HTR-8/SVneo (cell line): ENCODE results near the gene CEP350.

ENCODE experiments used
- DNase-seq: peaks from one replicate; pipeline ENCODE4 v3.0.0; 2011; ENCODE audit warnings: low spot score, mixed read lengths; ENCODE audit not compliant: insufficient read length
- FAIRE-seq: peaks from 2 replicates; lab custom pipeline; 2011; peaks lifted over from hg19 to GRCh38; lab: Jason Lieb, UNC

CEP350 gene, protein sequence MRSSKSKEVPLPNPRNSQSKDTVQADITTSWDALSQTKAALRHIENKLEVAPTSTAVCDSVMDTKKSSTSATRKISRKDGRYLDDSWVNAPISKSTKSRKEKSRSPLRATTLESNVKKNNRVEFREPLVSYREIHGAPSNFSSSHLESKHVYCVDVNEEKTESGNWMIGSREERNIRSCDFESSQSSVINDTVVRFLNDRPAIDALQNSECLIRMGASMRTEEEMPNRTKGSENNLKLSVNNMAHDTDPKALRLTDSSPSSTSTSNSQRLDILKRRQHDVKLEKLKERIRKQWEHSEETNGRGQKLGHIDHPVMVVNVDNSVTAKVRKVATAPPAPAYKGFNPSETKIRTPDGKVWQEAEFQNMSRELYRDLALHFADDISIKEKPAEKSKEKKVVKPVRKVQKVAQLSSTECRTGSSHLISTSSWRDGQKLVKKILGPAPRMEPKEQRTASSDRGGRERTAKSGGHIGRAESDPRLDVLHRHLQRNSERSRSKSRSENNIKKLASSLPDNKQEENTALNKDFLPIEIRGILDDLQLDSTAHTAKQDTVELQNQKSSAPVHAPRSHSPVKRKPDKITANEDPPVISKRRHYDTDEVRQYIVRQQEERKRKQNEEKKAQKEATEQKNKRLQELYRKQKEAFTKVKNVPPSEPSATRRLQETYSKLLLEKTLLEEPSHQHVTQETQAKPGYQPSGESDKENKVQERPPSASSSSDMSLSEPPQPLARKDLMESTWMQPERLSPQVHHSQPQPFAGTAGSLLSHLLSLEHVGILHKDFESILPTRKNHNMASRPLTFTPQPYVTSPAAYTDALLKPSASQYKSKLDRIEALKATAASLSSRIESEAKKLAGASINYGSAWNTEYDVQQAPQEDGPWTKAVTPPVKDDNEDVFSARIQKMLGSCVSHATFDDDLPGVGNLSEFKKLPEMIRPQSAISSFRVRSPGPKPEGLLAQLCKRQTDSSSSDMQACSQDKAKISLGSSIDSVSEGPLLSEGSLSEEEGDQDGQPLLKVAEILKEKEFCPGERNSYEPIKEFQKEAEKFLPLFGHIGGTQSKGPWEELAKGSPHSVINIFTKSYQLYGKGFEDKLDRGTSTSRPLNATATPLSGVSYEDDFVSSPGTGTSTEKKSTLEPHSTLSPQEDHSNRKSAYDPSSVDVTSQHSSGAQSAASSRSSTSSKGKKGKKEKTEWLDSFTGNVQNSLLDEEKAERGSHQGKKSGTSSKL (N-terminal part only)

DNA sequence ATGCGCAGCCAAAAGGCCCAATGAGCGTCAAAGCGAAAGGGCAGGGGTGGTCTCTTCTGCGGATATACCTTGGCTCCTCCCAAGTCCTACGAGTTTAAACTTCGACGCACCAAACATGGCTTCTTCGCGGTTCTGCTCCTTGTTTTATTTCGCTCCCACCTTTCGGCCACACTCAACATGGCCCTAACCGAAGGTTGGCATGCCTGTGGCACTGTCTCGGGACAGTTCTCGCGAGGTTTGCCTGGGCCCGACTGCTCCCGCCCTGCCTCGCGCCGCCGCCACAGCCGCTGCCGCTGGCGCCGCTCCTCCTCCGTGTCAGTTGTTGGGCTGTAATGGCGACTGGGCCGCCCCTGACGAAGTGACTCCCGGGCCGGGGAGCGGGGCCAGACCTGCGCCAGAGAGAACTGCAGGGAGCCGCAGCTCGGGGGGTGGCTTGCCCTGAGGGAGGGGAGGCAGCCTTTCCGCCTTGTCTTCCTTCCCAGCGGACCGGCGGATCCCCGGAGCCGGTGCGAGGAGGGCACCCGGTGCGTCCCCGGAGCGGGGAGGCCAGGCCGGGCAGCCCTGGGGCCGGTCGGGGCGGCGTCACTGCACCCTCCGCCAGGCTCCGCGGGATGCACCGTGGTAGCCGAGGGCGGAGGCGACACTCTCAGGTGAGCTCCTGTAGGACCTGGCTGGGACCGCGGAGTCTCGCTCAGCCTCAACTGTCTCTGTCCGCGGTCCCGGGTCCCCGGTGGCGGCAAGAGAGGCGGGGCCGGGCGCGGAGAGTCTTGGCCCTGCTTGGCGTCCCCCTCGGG, at the start of gene CEP350:
CEP350 (plus strand) TSS at position 318 of the 794 bp plus-strand sequence. CDS start 31,372 bp downstream, outside the sequence.
- peak; percentile 97 for FAIRE-seq
- DNase-seq: peak; percentile 92

DNA sequence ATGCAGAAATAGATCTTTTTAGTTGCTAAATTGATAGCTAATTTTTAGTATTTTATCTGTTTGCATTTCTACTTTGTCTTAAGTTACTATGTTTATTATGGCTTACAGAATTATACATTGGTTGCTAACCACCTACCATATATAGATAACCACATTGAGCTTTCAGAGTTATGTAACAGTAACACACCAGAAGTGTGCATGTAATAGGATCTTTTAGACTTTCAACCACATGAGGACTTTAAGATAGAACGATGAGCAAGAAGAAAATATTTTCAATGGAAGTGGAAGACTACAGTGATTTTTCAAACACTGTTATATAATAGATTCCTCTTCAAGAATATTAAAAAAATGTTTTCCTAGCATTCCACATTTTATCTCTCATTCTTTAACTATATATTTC, 43.7 kb upstream of the CEP350 start:
- DNase-seq (no peak), FAIRE-seq (no peak)

DNA sequence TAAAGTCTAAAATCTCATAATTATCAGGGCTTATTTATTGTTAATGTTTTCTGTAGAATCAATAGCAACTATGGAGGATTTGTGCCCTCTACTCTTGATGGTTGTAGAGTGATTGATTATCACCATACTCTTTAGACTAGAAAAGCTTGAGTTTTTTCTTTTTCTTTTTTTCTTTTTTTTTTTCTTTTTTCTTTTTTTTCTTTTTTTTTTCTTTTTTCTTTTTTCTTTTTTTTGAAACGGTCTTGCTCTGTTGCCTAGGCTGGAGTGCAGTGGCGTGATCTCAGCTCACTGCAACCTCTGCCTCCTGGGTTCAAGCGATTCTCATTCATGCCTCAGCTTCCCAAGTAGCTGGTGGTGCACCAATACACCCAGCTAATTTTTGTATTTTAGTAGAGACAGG, 42.8 kb upstream of the CEP350 start:
- FAIRE-seq: no peak

DNA sequence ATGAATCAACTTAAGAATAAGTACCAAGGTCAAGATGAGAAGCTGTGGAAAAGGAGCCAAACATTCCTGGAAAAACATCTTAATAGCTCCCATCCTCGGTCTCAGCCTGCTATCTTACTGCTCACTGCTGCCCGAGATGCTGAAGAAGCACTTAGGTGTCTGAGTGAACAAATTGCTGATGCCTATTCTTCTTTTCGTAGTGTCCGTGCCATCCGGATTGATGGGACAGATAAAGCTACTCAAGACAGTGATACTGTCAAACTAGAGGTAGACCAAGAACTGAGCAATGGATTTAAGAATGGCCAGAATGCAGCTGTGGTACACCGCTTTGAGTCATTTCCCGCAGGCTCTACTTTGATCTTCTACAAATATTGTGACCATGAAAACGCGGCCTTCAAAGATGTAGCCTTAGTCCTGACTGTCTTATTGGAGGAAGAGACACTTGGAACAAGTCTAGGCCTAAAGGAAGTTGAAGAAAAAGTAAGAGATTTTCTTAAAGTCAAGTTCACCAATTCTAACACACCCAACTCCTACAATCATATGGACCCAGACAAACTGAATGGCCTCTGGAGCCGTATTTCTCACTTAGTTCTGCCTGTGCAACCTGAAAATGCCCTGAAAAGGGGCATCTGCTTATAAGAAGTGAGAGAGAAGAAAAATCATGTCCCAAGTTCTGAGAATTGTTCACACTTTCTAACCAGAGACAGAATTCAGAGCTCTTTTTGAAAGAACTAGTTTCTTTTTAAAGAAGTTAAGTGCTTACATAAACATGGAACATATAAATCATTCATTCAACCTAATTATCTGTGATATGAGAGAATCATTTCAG, 36.8 kb upstream of the CEP350 start:
- DNase-seq: no peak

More for the DNA sequence above, 42.8 kb upstream of the CEP350 start:
- DNase-seq: no peak

DNA sequence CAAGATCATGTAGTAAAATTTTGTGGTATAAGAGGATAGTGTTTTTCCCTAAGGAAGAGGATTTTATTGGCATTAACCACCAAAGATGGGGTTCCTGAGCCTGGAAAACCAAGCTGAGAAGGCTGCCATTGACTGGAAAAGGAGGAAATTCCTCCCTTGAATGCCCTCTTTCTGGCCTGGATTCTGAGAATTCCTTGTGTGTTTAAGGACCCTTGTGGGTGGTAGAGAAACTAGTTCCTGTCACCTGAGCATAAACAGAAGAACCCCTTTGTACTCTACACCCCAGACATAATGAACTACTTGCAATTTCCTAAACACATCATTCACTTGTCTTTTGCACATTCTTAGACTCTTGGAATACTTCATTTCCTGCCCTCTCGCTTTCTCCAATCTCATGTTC, 33.1 kb upstream of the CEP350 start:
- FAIRE-seq: no peak
- DNase-seq: no peak

More for the DNA sequence above, 36.8 kb upstream of the CEP350 start:
- FAIRE-seq: no peak

DNA sequence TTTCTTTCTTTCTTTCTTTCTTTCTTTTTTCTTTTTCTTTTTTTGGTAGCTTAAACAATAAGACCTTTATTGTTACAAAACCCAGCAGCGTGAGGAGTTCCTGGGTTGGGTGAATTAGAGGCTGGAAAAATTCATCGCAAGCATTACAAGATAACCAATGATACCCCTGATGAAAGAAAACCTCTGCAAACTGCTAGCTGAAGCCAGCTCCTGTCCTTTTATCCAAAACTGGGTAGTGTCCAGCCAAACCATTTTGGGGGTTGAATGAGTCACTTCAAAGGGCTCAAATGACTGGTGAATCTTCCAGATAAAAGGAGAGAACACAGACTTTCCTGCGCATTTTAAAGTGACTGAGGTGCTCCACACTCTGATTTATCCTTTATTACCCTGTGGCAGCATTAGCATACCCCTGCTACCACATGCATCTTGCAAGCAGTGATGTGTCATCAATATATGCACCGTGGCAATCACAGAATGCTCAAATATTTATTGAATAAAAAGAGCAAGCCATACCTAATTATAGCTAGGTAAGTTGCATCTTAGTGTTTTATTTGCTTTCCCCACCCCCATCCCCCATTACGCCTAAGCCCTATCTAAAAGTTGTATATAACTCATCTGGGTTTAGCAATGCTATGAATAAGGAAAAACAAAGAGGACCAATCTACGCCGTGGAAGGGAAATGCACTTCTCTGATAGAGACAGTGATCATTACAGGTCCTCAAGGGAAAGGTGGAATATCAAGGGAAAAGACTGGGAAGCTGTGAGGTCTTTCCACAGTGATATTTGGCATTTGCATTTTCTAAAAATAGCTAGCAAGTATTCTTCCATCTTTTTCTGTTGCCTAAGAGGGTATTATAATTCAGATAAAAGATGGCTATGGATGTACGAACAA, 32.4 kb upstream of the CEP350 start:
- DNase-seq (no peak), FAIRE-seq (no peak)

DNA sequence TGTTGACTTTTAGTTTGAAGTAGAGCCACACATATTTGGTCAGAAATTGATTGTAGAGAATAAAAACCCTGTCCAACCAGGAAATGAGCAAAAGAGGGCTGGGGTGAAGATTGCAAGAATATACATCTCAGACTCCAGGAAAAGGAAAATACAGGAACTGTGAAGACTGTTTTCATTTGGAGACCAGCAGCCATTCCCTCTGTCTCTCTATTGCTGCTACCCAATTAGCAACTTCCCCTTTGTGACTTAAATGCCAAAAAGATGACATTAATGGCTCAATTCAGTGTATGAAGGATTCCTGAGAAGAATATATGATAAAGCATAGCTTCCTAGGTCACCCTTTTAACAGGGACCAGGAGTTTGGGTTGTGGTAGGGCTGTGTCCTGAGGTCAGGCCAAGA, 31.6 kb upstream of the CEP350 start:
- no peak for FAIRE-seq
- DNase-seq: no peak

DNA sequence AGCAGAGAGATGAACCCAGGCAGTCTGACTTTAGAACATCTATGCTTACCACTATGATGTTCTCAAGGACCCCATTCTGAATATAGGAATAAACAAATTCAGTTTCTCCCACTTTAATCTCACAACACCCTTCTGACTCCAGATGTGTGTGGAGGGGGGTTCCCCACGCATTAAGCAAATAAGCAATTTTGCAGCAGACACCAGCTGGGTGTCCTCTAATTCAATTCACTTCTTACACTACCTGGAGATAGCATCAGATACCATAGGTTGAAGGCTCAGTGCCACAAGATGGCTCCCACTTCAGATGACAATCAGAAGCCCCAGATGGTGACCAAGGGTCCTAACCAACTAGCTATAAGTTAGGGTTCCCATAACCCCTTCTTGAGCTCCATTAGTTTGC, 30.3 kb upstream of the CEP350 start:
- FAIRE-seq (no peak), DNase-seq (no peak)

DNA sequence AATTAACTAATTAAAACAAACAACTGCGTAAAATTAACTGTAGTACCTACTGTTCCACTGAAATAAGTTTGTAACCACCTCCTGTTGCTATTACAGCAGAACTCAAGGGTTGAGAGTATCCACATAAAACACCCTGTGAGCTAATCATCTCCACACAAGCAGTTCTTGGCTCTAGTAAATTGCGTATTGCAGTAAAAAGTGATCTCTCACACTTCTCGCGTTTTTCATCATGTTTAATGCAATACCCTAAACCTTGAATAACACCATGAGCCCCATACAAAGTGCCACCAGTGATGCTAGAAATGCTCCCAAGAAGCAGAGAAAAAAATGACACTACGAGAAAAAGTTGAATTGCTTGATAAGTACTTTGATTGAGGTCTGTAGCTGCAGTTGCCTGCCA, 29.3 kb upstream of the CEP350 start:
- DNase-seq (no peak), FAIRE-seq (no peak)

DNA sequence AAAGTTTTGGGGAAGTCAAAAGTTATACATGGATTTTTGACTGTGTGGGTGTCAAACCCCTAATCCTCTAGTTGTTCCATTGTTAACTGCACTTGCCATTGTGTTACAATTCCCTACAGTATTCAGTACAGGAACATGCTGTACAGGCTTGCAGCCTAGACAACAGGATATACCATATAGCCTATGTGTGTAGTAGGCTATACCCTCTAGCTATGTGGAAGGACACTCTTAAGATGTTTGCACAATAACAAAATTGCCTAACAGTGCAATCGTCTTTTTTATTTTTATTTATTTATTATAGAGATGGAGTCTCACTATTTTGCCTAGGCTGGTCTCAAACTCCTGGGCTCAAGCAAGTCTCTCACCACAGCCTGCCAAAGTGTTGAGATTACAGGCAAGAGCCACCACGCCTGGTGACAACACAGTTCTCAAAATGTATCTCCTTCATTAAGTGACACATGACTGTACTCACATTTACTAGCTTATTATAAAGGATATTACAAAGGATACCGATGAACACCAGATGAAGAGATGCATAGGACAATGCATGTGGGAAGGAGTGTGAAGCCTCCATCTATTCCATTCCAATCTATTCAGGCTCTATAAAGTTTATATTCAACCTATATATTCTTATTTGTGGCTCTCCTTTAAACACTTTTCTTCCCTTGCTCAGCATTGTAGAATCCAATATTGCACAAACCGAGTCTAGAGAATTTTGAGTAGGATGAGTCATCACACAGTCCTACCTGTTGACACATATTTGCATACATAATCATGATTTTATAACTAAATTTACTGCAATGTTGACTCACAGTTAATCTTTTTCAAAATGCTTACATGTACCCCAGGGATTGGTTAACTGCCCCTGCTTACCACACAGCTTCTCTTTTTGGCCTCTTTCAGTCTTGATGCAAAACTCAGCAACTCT, 28.4 kb upstream of the CEP350 start:
- no peak for DNase-seq
- no peak for FAIRE-seq

DNA sequence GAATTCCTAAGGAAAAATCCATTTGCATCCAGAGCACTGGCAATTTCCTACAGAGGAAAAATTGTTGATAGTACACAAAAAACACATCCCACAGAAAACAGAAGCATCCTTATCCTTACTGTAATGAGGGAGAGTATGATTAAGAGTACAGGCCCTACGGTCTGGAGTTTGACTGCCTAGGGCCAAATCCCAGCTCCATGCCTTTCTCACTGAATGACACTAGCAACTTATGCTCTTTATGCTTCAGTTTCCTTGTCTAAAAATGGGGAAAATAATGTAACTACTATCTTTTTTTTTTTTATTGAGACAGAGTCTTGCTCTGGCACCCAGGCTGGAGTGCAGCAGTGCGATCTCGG, 27.8 kb upstream of the CEP350 start:
- FAIRE-seq: no peak
- DNase-seq: no peak

DNA sequence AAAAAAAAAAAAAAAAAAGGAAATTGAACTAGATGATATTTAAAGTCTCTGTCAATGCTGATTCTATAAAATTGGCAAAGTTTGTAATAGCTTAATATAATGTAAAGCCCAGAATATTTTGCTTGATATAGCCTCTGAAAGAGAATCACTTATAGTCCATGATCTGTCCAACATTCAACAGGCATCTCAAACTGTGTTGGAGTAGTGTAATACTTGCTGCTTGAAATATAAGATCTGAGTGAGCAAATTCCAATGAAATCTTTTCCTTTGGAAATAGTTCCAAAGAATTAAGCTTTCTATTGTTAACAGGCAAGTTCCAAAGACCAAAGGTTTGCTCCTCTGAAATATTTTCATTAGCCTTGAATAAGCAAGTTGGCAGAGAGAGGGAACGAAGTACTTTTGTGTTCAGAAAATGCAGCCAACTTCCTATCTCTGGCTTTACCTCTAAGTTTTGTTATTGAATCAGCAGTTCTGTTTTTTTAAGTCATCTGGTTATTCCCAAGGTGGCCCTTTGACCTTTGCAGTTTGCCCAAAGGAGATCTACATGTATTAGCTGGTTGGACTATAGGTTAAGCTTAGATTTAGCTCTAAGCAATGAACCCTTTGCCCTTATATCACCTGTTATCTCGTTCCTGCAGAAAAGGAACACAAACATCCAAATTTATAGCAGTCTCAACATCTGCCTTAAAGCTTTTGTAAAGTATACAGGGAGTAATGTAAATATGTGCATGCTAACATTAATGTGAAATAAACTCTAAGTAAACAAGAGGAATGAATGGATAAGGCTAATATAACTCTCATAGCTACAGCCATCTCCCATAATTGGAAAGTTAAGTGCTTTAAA, 24.4 kb upstream of the CEP350 start:
- DNase-seq (no peak), FAIRE-seq (no peak)

DNA sequence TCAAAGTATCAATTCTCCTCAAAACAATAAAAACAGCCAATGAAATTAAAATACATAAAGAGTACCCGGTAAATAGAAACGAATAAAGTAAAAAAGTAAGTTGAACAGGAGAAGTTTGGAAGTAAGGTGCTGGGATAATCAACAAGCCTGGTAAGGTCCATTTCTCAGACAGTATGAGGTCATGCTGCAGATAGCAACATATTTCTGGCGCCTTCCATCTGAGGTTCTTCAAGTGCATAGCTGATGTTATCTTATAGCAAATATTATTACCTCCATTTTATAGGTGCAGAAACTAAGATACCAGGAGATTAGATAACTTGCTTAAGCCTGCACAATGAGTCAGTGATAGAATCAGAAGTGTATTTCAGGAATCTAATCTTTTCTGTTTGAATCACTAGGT, 23.7 kb upstream of the CEP350 start:
- no peak for FAIRE-seq
- no peak for DNase-seq

DNA sequence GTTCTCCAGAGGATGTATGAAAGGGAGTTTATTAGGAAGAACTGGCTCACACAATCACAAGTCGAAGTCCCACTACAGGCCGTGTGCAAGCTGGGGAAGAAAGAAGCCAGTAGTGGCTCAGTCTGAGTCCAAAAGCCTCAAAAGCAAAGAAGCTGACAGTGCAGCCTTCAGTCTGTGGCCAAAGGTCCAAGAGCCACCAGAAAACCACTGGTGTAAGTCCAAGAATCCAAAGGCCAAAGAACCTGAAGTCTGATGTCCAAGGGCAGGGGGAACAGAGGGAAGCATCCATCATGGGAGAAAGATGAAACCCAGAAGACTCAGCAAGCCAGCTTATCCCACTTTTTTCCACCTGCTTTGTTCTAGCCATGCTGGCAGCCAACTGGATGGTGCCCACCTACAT, 21.4 kb upstream of the CEP350 start:
- no peak for FAIRE-seq

DNA sequence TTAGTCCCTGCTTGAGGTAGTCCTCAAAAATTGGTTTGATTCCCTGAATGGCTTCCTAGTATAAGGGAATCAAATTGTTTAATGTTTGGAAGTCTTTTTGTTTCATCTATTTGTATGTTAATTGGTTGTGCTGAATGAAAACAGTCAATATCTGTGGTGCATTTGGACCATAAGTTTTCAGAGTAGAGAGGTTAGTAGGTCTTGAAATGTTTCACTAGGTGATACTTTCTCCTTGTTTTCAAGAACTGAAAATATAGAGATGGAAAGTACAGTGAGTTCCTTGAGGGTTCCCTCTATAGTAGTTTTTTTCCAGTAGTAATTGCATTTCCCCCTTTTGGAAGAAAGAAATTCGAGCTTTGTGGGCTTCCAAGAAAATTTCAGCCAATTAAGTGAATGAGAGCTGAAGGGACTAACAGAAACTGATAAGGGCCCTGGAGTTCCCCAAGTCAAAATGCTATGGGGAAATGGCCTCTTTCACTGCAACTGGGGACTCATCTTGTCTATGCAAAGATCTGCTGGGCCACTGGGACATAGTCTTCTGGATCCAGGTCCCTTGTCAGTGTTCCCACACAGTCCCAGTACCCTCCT, 18.6 kb upstream of the CEP350 start:
- DNase-seq (no peak), FAIRE-seq (no peak)

More for the DNA sequence above, 21.4 kb upstream of the CEP350 start:
- no peak for DNase-seq
